GM12878 (cell line): ENCODE results near the gene MAPK8IP1. TPM values are rescaled to one million over a fixed set of nuclear protein-coding genes. Genes with fewer than 3 reads are reported as not detected.

Experiments used
- ATAC-seq: fragments of 200-7000 bp; cut with Tn5 transposase; 3 replicates; pipeline ENCODE4 v1.9.1; 2020; ENCODE audit warnings: mild to moderate bottlenecking, moderate library complexity
- BruUV-seq: library from RNA; stranded (reverse); fragments of 400-500 nt; replicated peaks from 2 replicates; lab custom pipeline; 2021; lab: Mats Ljungman, UMichigan
- CTCF ChIA-PET: fragments of 300-600 bp; sonication (Branson Sonifier 250); formaldehyde crosslinking; extraction: SDS; loops from one replicate; lab custom pipeline; 2021; ENCODE audit warnings: inconsistent platforms; lab: Yijun Ruan, JAX
- POLR2A ChIA-PET: fragments of 350-600 bp; formaldehyde crosslinking; extraction: SDS; loops from one replicate; lab custom pipeline; 2021; ENCODE audit warnings: inconsistent platforms; lab: Charles Lee
- RAD21 ChIA-PET: fragments of 300-600 bp; sonication (Branson Sonifier 250); formaldehyde crosslinking; loops from one replicate; lab custom pipeline; 2023; ENCODE audit warnings: antibody characterized with exemption; ENCODE audit not compliant: unreplicated experiment; lab: Charles Lee
- SMC1A ChIA-PET: fragments of 300-600 bp; sonication (Branson Sonifier 250); formaldehyde crosslinking; loops from one replicate; lab custom pipeline; 2023; ENCODE audit not compliant: unreplicated experiment, uncharacterized antibody; lab: Charles Lee
- DNase-seq: peaks from one replicate; pipeline ENCODE4 v3.0.0-alpha.2; 2011; ENCODE audit warnings: low read depth, low spot score
- FAIRE-seq: peaks from 3 replicates; lab custom pipeline; 2011; peaks lifted over from hg19 to GRCh38; lab: Jason Lieb, UNC
- H2AFZ ChIP-seq: 2 replicates; pipeline ENCODE4 v1.6.0; 2011; ENCODE audit warnings: low read depth, low read length, control low read depth; ENCODE audit not compliant: control insufficient read depth
- H3K27ac ChIP-seq: 2 replicates; pipeline ENCODE4 v1.5.1; 2011; ENCODE audit warnings: control low read depth; ENCODE audit not compliant: control insufficient read depth, insufficient read depth
- H3K27me3 ChIP-seq, 2 experiments: replicated peaks in 1 of 2; 2 replicates each; pipeline versions ENCODE4 v1.6.0 to v1.6.1; 2011; ENCODE audit warnings: low read length in 1 of 2; ENCODE audit not compliant: control insufficient read depth in 2 of 2, insufficient read depth in 2 of 2
- H3K36me3 ChIP-seq, 2 experiments: 2 replicates each; pipeline ENCODE4 v1.5.1; 2011; ENCODE audit warnings: low read length in 1 of 2; ENCODE audit not compliant: control insufficient read depth in 2 of 2, insufficient read depth in 2 of 2
- H3K4me1 ChIP-seq: 2 replicates; pipeline ENCODE4 v1.6.1; 2011; ENCODE audit warnings: mild to moderate bottlenecking, low read length, moderate library complexity, mixed read lengths; ENCODE audit not compliant: control insufficient read depth, insufficient read depth
- H3K4me2 ChIP-seq: 2 replicates; pipeline ENCODE4 v1.6.0; 2011; ENCODE audit warnings: control low read depth; ENCODE audit not compliant: control insufficient read depth, insufficient read depth
- H3K4me3 ChIP-seq: fragments of 200-600 bp; sonication (generic); 2 replicates; pipeline ENCODE4 v1.5.1; 2016
- H3K79me2 ChIP-seq: 2 replicates; pipeline ENCODE4 v1.6.0; 2011; ENCODE audit warnings: low read length; ENCODE audit not compliant: control insufficient read depth, insufficient read depth
- H3K9ac ChIP-seq: 2 replicates; pipeline ENCODE4 v1.8.0; 2011; ENCODE audit warnings: low read length, control low read depth, mixed read lengths; ENCODE audit not compliant: control insufficient read depth, insufficient read depth
- H3K9me3 ChIP-seq: replicated peaks from 3 replicates; pipeline ENCODE4 v1.5.1; 2011; ENCODE audit warnings: mild to moderate bottlenecking, low read length; ENCODE audit not compliant: control insufficient read depth, insufficient read depth
- H4K20me1 ChIP-seq: 2 replicates; pipeline ENCODE4 v1.6.0; 2011; ENCODE audit not compliant: control insufficient read depth, insufficient read depth
- ASH2L ChIP-seq: fragments of 300-600, 200-600 bp; sonication (generic); IDR thresholded peaks from 2 replicates; pipeline ENCODE4 v1.6.1; 2017; ENCODE audit warnings: low read depth, mild to moderate bottlenecking, borderline replicate concordance
- MEF2A ChIP-seq: IDR thresholded peaks from 2 replicates; pipeline ENCODE4 v1.6.1; 2011; ENCODE audit warnings: low read depth, mild to moderate bottlenecking, low read length, moderate library complexity; ENCODE audit not compliant: insufficient read depth
- NFYA ChIP-seq: IDR thresholded peaks from 2 replicates; pipeline ENCODE4 v1.6.1; 2011; ENCODE audit warnings: low read depth, mild to moderate bottlenecking, low read length, improper control_type of control experiment, borderline replicate concordance
- PRDM15 ChIP-seq: fragments of 450-650 bp; formaldehyde crosslinking; IDR thresholded peaks from 2 replicates; pipeline ENCODE4 v1.4.0; 2020; ENCODE audit warnings: mild to moderate bottlenecking, moderate library complexity
- RELA ChIP-seq: fragments of 450-650 bp; IDR thresholded peaks from 2 replicates; pipeline ENCODE4 v1.8.0; 2014; ENCODE audit warnings: borderline replicate concordance; ENCODE audit not compliant: partially characterized antibody
- SMAD1 ChIP-seq: fragments of 450-650 bp; IDR thresholded peaks from 2 replicates; pipeline ENCODE4 v1.6.1; 2018; ENCODE audit warnings: mild to moderate bottlenecking, low read depth; ENCODE audit not compliant: partially characterized antibody
- SP1 ChIP-seq: IDR thresholded peaks from one replicate; pipeline ENCODE4 v1.6.1; 2011; ENCODE audit warnings: low read depth, low read length
- YY1 ChIP-seq: IDR thresholded peaks from 2 replicates; pipeline ENCODE4 v1.6.1; 2011; ENCODE audit warnings: low read depth, mild to moderate bottlenecking, low read length
- ZBTB11 ChIP-seq: fragments of 450-650 bp; formaldehyde crosslinking; IDR thresholded peaks from 2 replicates; pipeline ENCODE4 v1.5.0; 2022; ENCODE audit warnings: mild to moderate bottlenecking, missing genetic modification characterization
- WGBS: methylation state at CpG from one replicate; pipeline ENCODE4 v1.1.6; 2016; ENCODE audit warnings: low lambda C conversion rate; ENCODE audit not compliant: insufficient replicate concordance, insufficient coverage; ENCODE audit errors: missing lambda C conversion rate; 5-methylcytosine and 5-hydroxymethylcytosine counted together
- in situ Hi-C: fragments of 300-500 bp; cut with MboI; formaldehyde crosslinking; loops from 9 replicates; pipeline ENCODE4 v1.14.3; 2018; ENCODE audit warnings: mixed read lengths
- intact Hi-C: fragments of 100-400 bp; cut with micrococcal nuclease; formaldehyde crosslinking; loops from one replicate; pipeline ENCODE4 v1.14.2; 2022; ENCODE audit not compliant: unreplicated experiment
- polyA plus RNA-seq, 11 experiments: library from polyadenylated mRNA; depleted of rRNA in 4 of 11; unstranded in 6 of 11; stranded (reverse) in 5 of 11; fragments of >200 nt; fragmentation: Nextera tagmentation in 4 of 11; fragmentation: Illumina TruSeq in 1 of 11; extraction: Ambion mirVana in 4 of 11; extraction: Trizol in 1 of 11; gene quantifications; 1 replicate in 1 of 11; 2 replicates in 10 of 11; pipeline versions ENCODE4 v1.2.1 to v1.2.3, GENCODE V29; 2011 to 2016; ENCODE audit warnings: inconsistent platforms in 2 of 11, missing spikeins in 2 of 11, low read depth in 1 of 11
- total RNA-seq, 4 experiments: library from RNA; depleted of rRNA in 3 of 4; stranded (reverse); fragments of >200 nt in 3 of 4; fragmentation: Illumina TruSeq in 1 of 4; extraction: Trizol in 1 of 4; gene quantifications; 2 replicates each; pipeline versions ENCODE4 v1.2.1 to v1.2.3, GENCODE V29; 2013 to 2021
- TF ChIP-seq, protein P1 (sequence below): fragments of 450-650 bp; IDR thresholded peaks from 2 replicates; pipeline ENCODE4 v1.6.1; 2016; ENCODE audit warnings: mild to moderate bottlenecking

The MAPK8IP1 gene
- total and polyA plus RNA-seq, 10 of the 15 experiments (the other 5 are each of a cell fraction or from before 2014, with no cell fraction given) = 0.04 to 0.44 (median 0.11) TPM; not detected in 2

DNA sequence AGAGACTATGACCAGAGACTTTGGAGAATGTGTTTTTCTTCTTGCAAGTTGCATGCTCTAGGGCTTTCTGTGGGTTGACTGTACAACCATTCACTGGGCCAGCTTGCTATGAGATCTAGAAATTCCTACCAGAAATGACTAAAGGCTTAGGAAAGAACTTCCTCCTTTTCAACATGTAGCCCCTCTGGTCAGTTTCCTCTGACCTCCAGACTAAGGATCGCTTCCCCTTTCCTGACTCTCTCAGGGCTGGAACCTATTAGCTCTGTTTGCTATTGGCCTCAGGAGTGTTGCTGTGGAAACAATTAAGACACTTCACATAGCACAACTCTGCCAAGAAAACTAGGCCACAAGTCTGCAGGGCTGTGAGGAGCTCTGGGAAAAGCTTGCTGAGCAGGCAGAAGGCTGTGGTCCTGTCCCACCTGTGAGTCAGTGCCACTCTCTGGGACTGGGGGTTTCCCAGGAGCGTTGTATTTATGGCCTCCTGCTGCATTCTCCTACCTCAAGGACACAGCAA, 27.4 kb upstream of the MAPK8IP1 start:
- no peak overlapping the region for H3K4me2 ChIP-seq
- H3K9me3 ChIP-seq = no peaks in the 10 kb centered on the region
- H3K36me3 ChIP-seq = peaks cover 8 to 14% of the 10 kb centered on the region in 2 experiments; a peak in 3 of 4 replicates
- CTCF ChIA-PET = interaction anchor here (1.2 to 1.4 kb wide), 4 partner anchors 14 to 86 kb away, joined by 3 to 5 read pairs (median 5); no protein-coding TSS in a partner anchor
- H3K27me3 ChIP-seq = no peaks in the 10 kb centered on the region
- intact Hi-C loops (no loop called here), in situ Hi-C loops (no loop called here)
- 80% methylated on average over 2 of the region's 2 CpGs for WGBS
- RAD21 ChIA-PET = no interaction called here
- H3K9ac ChIP-seq = no peak overlapping the region
- POLR2A ChIA-PET = interaction anchor here (1.2 kb wide), 1 partner anchor 15 kb away, joined by 3 read pairs; no protein-coding TSS in a partner anchor
- FAIRE-seq (no peak), DNase-seq (no peak), ATAC-seq (no peak)
- H4K20me1 ChIP-seq = no peaks in the 10 kb centered on the region; the same call in none of the 2 replicates
- peaks cover 6% of the 10 kb centered on the region for H3K4me1 ChIP-seq
- SMC1A ChIA-PET = interaction anchor here (0.6 to 1.6 kb wide), 2 partner anchors 87 to 155 kb away, joined by 3 to 4 read pairs; no protein-coding TSS in a partner anchor
- no peak for TF ChIP-seq SP1
- no peak for TF ChIP-seq PRDM15 (CRISPR knock-in tag)
- no peak for TF ChIP-seq ZBTB11 (CRISPR knock-in tag)
- TF ChIP-seq NFYA = no peak
- TF ChIP-seq SMAD1 = no peak
- TF ChIP-seq RELA = no peak
- no peak for TF ChIP-seq MEF2A
- TF ChIP-seq, protein P1, sequence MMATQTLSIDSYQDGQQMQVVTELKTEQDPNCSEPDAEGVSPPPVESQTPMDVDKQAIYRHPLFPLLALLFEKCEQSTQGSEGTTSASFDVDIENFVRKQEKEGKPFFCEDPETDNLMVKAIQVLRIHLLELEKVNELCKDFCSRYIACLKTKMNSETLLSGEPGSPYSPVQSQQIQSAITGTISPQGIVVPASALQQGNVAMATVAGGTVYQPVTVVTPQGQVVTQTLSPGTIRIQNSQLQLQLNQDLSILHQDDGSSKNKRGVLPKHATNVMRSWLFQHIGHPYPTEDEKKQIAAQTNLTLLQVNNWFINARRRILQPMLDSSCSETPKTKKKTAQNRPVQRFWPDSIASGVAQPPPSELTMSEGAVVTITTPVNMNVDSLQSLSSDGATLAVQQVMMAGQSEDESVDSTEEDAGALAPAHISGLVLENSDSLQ = no peak
- TF ChIP-seq ASH2L = no peak
- TF ChIP-seq YY1 = no peak
- H3K27ac ChIP-seq = no peak overlapping the region
- no TSS peak for BruUV-seq
- no peak overlapping the region for H3K4me3 ChIP-seq
- peaks cover 7% of the 10 kb centered on the region; the same call in 1 of the 2 replicates for H3K79me2 ChIP-seq
- no peak overlapping the region for H2AFZ ChIP-seq
